Measurements from ENCODE around the gene CRKL. TPM values are rescaled to one million over a fixed set of nuclear protein-coding genes. Genes with fewer than 3 reads are reported as not detected.

The CRKL gene
- polyA plus RNA-seq, 2 of the 4 experiments (the other 2 are of a cell fraction): 21.4 to 22.8 TPM

DNA sequence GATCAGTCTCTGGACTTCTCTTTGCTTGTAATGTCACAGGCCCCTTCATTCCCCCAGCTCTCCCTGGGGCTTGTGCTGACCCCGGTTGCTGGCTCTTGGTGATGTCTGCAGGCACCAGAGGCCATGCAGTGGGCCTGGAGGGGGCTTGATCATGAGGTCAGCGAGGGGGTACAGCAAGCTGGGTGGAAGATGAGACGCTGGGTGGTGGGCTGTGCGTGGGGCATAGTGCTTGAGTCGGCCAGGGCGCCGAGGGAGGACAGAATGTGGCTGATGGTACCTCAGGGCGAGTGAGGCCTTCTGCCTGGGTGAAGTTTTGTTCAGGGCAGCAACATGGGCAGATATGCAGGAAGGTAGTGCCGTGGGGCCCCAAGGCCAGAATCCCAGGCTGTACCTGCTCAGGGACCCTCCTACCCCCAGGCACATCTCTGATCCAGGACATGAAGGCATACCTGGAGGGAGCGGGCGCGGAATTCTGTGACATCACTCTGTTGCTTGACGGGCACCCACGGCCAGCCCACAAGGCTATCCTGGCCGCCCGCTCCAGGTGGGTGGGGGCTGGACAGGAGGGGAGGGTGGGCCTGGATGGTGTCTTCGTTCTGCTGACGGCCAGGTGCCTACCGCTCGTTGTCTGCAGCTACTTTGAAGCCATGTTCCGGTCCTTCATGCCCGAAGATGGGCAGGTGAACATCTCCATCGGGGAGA lies 78.3 kb downstream of the CRKL start:
- ATAC-seq: no peak
- TF ChIP-seq, protein P1, sequence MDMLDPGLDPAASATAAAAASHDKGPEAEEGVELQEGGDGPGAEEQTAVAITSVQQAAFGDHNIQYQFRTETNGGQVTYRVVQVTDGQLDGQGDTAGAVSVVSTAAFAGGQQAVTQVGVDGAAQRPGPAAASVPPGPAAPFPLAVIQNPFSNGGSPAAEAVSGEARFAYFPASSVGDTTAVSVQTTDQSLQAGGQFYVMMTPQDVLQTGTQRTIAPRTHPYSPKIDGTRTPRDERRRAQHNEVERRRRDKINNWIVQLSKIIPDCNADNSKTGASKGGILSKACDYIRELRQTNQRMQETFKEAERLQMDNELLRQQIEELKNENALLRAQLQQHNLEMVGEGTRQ (IDR thresholded peaks at IDR 0.05): no peak
- TF ChIP-seq CEBPB (IDR thresholded peaks at IDR 0.05): no peak
- TF ChIP-seq, protein P2, sequence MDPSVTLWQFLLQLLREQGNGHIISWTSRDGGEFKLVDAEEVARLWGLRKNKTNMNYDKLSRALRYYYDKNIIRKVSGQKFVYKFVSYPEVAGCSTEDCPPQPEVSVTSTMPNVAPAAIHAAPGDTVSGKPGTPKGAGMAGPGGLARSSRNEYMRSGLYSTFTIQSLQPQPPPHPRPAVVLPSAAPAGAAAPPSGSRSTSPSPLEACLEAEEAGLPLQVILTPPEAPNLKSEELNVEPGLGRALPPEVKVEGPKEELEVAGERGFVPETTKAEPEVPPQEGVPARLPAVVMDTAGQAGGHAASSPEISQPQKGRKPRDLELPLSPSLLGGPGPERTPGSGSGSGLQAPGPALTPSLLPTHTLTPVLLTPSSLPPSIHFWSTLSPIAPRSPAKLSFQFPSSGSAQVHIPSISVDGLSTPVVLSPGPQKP (IDR thresholded peaks at IDR 0.05; ENCODE audit: low read depth, low read length): no peak
- TF ChIP-seq EP300 (IDR thresholded peaks at IDR 0.05): no peak
- TF ChIP-seq, protein P3, sequence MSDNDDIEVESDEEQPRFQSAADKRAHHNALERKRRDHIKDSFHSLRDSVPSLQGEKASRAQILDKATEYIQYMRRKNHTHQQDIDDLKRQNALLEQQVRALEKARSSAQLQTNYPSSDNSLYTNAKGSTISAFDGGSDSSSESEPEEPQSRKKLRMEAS (IDR thresholded peaks at IDR 0.05): no peak
- TF ChIP-seq, protein P4, sequence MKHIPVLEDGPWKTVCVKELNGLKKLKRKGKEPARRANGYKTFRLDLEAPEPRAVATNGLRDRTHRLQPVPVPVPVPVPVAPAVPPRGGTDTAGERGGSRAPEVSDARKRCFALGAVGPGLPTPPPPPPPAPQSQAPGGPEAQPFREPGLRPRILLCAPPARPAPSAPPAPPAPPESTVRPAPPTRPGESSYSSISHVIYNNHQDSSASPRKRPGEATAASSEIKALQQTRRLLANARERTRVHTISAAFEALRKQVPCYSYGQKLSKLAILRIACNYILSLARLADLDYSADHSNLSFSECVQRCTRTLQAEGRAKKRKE (CRISPR knock-in tag; IDR thresholded peaks at IDR 0.05; ENCODE audit: low read depth): no peak
- no peak for TF ChIP-seq FOSL2 (IDR thresholded peaks at IDR 0.05)
- no peak for TF ChIP-seq FOSL2 (CRISPR knock-in tag; IDR thresholded peaks at IDR 0.05)
- no peak for TF ChIP-seq SREBF2 (IDR thresholded peaks at IDR 0.05)
- no peak for TF ChIP-seq ZSCAN20 (CRISPR knock-in tag; IDR thresholded peaks at IDR 0.05)
- no peak overlapping the region for H3K27ac ChIP-seq
- H3K4me3 ChIP-seq: no peak overlapping the region
- ChIA-PET POLR2A (interaction anchor here (1.2 kb wide), 1 partner anchor 13 kb away, joined by 5 read pairs; the partner anchor contains the start of gene LZTR1), CTCF (no interaction called here)
- DNase-seq (ENCODE audit: low read depth in 1 of 2, low spot score in 1 of 2): no peak
- H3K4me2 ChIP-seq: no peak overlapping the region
- FAIRE-seq: no peak
- 91% methylated on average over 14 of the region's 23 CpGs for WGBS (ENCODE audit: missing lambda C conversion rate)
- H3K4me1 ChIP-seq: peaks cover 5% of the 10 kb centered on the region; the same call in 2 of the 3 replicates
- H3K9me3 ChIP-seq: no peaks in the 10 kb centered on the region

DNA sequence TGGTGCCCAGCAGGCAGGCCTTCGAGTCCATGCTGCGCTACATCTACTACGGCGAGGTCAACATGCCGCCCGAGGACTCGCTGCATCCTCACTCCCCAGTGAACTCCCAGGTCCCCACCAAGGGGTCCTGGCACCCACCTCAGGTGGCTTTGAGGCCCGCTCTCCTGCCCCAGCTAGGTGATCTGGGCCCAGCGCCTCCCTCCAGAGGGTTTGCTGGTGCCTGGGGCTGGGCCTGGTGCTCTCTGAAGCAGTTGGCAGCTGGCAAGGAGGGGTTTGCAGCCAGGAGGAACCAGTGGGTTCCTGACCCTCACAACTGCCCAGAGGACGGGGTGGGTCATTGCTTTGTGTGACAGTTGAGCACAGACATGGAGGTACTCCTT lies 78.8 kb downstream of the CRKL start:
- no peak for FAIRE-seq
- Histone ChIP-seq H3K4me2 (no peak overlapping the region), H3K27ac (no peak overlapping the region), H3K4me3 (no peak overlapping the region), H3K4me1 (peaks cover 9% of the 10 kb centered on the region; the same call in 2 of the 3 replicates), H3K9me3 (no peaks in the 10 kb centered on the region)
- TF ChIP-seq, protein P5, sequence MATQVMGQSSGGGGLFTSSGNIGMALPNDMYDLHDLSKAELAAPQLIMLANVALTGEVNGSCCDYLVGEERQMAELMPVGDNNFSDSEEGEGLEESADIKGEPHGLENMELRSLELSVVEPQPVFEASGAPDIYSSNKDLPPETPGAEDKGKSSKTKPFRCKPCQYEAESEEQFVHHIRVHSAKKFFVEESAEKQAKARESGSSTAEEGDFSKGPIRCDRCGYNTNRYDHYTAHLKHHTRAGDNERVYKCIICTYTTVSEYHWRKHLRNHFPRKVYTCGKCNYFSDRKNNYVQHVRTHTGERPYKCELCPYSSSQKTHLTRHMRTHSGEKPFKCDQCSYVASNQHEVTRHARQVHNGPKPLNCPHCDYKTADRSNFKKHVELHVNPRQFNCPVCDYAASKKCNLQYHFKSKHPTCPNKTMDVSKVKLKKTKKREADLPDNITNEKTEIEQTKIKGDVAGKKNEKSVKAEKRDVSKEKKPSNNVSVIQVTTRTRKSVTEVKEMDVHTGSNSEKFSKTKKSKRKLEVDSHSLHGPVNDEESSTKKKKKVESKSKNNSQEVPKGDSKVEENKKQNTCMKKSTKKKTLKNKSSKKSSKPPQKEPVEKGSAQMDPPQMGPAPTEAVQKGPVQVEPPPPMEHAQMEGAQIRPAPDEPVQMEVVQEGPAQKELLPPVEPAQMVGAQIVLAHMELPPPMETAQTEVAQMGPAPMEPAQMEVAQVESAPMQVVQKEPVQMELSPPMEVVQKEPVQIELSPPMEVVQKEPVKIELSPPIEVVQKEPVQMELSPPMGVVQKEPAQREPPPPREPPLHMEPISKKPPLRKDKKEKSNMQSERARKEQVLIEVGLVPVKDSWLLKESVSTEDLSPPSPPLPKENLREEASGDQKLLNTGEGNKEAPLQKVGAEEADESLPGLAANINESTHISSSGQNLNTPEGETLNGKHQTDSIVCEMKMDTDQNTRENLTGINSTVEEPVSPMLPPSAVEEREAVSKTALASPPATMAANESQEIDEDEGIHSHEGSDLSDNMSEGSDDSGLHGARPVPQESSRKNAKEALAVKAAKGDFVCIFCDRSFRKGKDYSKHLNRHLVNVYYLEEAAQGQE (IDR thresholded peaks at IDR 0.05): no peak
- TF ChIP-seq HDAC2 (IDR thresholded peaks at IDR 0.05) (no peak), HOXB5 (CRISPR knock-in tag; IDR thresholded peaks at IDR 0.05) (no peak), EHMT2 (IDR thresholded peaks at IDR 0.05; ENCODE audit: low read depth) (no peak), JUN (IDR thresholded peaks at IDR 0.05) (no peak), PHF8 (IDR thresholded peaks at IDR 0.05; ENCODE audit: borderline replicate concordance, low read depth) (no peak), NPAS2 (CRISPR knock-in tag; IDR thresholded peaks at IDR 0.05; ENCODE audit: borderline replicate concordance) (no peak), ZNF302 (CRISPR knock-in tag; IDR thresholded peaks at IDR 0.05) (no peak)
- TF ChIP-seq, protein P6, sequence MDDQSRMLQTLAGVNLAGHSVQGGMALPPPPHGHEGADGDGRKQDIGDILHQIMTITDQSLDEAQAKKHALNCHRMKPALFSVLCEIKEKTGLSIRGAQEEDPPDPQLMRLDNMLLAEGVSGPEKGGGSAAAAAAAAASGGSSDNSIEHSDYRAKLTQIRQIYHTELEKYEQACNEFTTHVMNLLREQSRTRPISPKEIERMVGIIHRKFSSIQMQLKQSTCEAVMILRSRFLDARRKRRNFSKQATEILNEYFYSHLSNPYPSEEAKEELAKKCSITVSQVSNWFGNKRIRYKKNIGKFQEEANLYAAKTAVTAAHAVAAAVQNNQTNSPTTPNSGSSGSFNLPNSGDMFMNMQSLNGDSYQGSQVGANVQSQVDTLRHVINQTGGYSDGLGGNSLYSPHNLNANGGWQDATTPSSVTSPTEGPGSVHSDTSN (IDR thresholded peaks at IDR 0.05): no peak
- TF ChIP-seq, protein P4 (CRISPR knock-in tag; IDR thresholded peaks at IDR 0.05; ENCODE audit: low read depth): no peak
- WGBS (ENCODE audit: missing lambda C conversion rate): 94% methylated on average over 5 of the region's 10 CpGs
- CTCF ChIA-PET: no interaction called here
- DNase-seq (ENCODE audit: low read depth in 1 of 2, low spot score in 1 of 2): no peak
- POLR2A ChIA-PET: interaction anchor here (1.2 kb wide), 1 partner anchor 14 kb away, joined by 5 read pairs; the partner anchor contains the start of gene LZTR1
- no peak for ATAC-seq

Data from A549 (cell line).